Measurements from ENCODE around the gene SFT2D1. TPM values are rescaled to one million over a fixed set of nuclear protein-coding genes. Genes with fewer than 3 reads are reported as not detected.

SFT2D1 gene
- total RNA-seq, 1 experiment from 2014 or later = 65.6 TPM

GRCh38 chr6:166278579-166279392, 63.6 kb downstream of the SFT2D1 start:
- TF ChIP-seq SRF (IDR thresholded peaks at IDR 0.05; ENCODE audit: low read depth) = no peak
- TF ChIP-seq CEBPB (IDR thresholded peaks at IDR 0.05; ENCODE audit: low read depth) = no peak
- no peak for TF ChIP-seq REST (IDR thresholded peaks at IDR 0.05; ENCODE audit: low read depth)
- no peak for TF ChIP-seq FOSL1 (IDR thresholded peaks at IDR 0.05; ENCODE audit: low read depth)
- TF ChIP-seq POLR2A (IDR thresholded peaks at IDR 0.05; ENCODE audit: borderline replicate concordance, extremely low read depth, insufficient read depth, insufficient read length) = no peak
- no peak for TF ChIP-seq EZH2phosphoT487 (IDR thresholded peaks at IDR 0.05; ENCODE audit: borderline replicate concordance)
- no peak for TF ChIP-seq ZFX (IDR thresholded peaks at IDR 0.05)
- no peak for TF ChIP-seq EZH2 (IDR thresholded peaks at IDR 0.05)
- TF ChIP-seq TCF7L2 (IDR thresholded peaks at IDR 0.05; ENCODE audit: borderline replicate concordance, extremely low read depth, insufficient read depth, insufficient read length) = no peak
- TF ChIP-seq CTCF (IDR thresholded peaks at IDR 0.05 in 2 of 3, conservative IDR thresholded peaks at IDR 0.05 in 1 of 3; ENCODE audit: borderline replicate concordance in 1 of 3, insufficient read depth in 1 of 3, low read depth in 2 of 3, low read length in 2 of 3) = no peak
- H3K9me2 ChIP-seq (ENCODE audit: insufficient read depth) = no peaks in the 10 kb centered on the region
- H3K27ac ChIP-seq (ENCODE audit: low read depth, low read length) = no peak overlapping the region
- no peaks in the 10 kb centered on the region for H3K36me3 ChIP-seq (ENCODE audit: control insufficient read depth in 1 of 2, insufficient read depth in 2 of 2, low read length in 2 of 2)
- H3K4me3 ChIP-seq (replicated peaks in 1 of 2; ENCODE audit: low read depth in 1 of 2, low read length in 2 of 2) = no peak overlapping the region
- H3K4me1 ChIP-seq (ENCODE audit: control insufficient read depth in 1 of 2, insufficient read depth in 2 of 2, low read length in 2 of 2) = peaks cover 0 to 4% of the 10 kb centered on the region in 2 experiments; a peak in 1 of 4 replicates
- ATAC-seq = no peak
- H3K27me3 ChIP-seq (ENCODE audit: insufficient read depth, low read length) = peaks cover 4% of the 10 kb centered on the region; the same call in 1 of the 2 replicates
- H3K4me2 ChIP-seq (ENCODE audit: low read length) = no peak overlapping the region
- H3K79me2 ChIP-seq (ENCODE audit: insufficient read depth, low read length) = no peaks in the 10 kb centered on the region
- H2AFZ ChIP-seq (ENCODE audit: low read depth, low read length, poor library complexity, severe bottlenecking) = no peak overlapping the region
- DNase-seq (ENCODE audit: low read depth, low spot score) = no peak
- no TSS peak for BruUV-seq (replicated peaks)
- intact Hi-C loops (cut with micrococcal nuclease) = loop anchor here (5.0 kb wide), 1 partner anchor 104 kb away; the partner anchor contains the start of gene MPC1
- H3K9me3 ChIP-seq (ENCODE audit: control insufficient read depth in 1 of 2, insufficient read depth in 1 of 2, low read depth in 1 of 2, low read length in 2 of 2) = no peaks in the 10 kb centered on the region
- no peak overlapping the region for H3K9ac ChIP-seq (ENCODE audit: low read length)
- no peaks in the 10 kb centered on the region for H4K20me1 ChIP-seq (ENCODE audit: insufficient read depth)
- ChIA-PET POLR2A (no interaction called here), RAD21 (ENCODE audit: low non-redundant PET in 1 of 2, low total read pairs in 2 of 2, uncharacterized antibody in 2 of 2, unreplicated experiment in 2 of 2) (no interaction called here), CTCF (no interaction called here)

Measured in HCT116 (cell line).